B cell (primary cell): ENCODE measurements around the gene MBP. TPM values are rescaled to one million over a fixed set of nuclear protein-coding genes. Genes with fewer than 3 reads are reported as not detected.

ENCODE experiments used
- ATAC-seq: fragments of 200-7000 bp; cut with Tn5 transposase; one replicate; pipeline ENCODE4 v1.10.0; 2021; ENCODE audit warnings: low read depth, mild to moderate bottlenecking, moderate number of reproducible peaks, moderate library complexity
- CTCF ChIA-PET: fragments of 350-600 bp; sonication (Branson Sonifier 250); formaldehyde crosslinking; loops from one replicate; lab custom pipeline; 2021; ENCODE audit warnings: antibody characterized with exemption, inconsistent platforms; lab: Charles Lee
- POLR2A ChIA-PET: fragments of 350-600 bp; sonication (Branson Sonifier 250); formaldehyde crosslinking; loops from one replicate; lab custom pipeline; 2021; ENCODE audit warnings: antibody characterized with exemption; lab: Charles Lee
- DNase-seq: peaks from one replicate; pipeline ENCODE4 v3.0.0; 2013
- H2AFZ ChIP-seq: 2 replicates; pipeline ENCODE4 v1.6.1; 2012; ENCODE audit warnings: mild to moderate bottlenecking, low read depth, low read length; ENCODE audit not compliant: insufficient read depth, poor library complexity, severe bottlenecking
- H3K27ac ChIP-seq, 2 donors: 1 replicate in 1 of 2; 2 replicates in 1 of 2; pipeline ENCODE4 v1.5.1; 2012 to 2013; ENCODE audit warnings: low read length in 2 of 2, mild to moderate bottlenecking in 2 of 2, moderate library complexity in 1 of 2
- H3K27me3 ChIP-seq, 4 experiments: fragments of 200-600 bp in 1 of 4; sonication (generic) in 1 of 4; replicated peaks in 1 of 4; 1 replicate in 2 of 4; 2 replicates in 2 of 4; pipeline versions ENCODE4 v1.6.1 to v1.7.0; 2013 to 2016; ENCODE audit warnings: low read length in 3 of 4, mild to moderate bottlenecking in 2 of 4, mixed read lengths in 1 of 4, moderate library complexity in 1 of 4; ENCODE audit not compliant: insufficient read depth in 4 of 4, control insufficient read depth in 3 of 4; ENCODE audit errors: control extremely low read depth in 1 of 4
- H3K36me3 ChIP-seq, 2 experiments: replicated peaks in 1 of 2; 1 replicate in 1 of 2; 2 replicates in 1 of 2; pipeline versions ENCODE4 v1.6.1 to v1.7.1; 2013; ENCODE audit warnings: low read length in 1 of 2; ENCODE audit not compliant: insufficient read depth in 2 of 2, control insufficient read depth in 1 of 2; ENCODE audit errors: control extremely low read depth in 1 of 2, extremely low read depth in 1 of 2
- H3K4me1 ChIP-seq, 2 donors: fragments of 200-600 bp in 1 of 2; sonication (generic) in 1 of 2; 1 replicate in 1 of 2; 2 replicates in 1 of 2; pipeline versions ENCODE4 v1.5.1 to v1.6.1; 2013 to 2017; ENCODE audit warnings: low read length in 2 of 2; ENCODE audit not compliant: control insufficient read depth in 2 of 2, insufficient read depth in 2 of 2
- H3K4me2 ChIP-seq: replicated peaks from 2 replicates; pipeline ENCODE3; 2012; ENCODE audit warnings: mild to moderate bottlenecking, low read depth, low read length; ENCODE audit not compliant: poor library complexity, severe bottlenecking
- H3K4me3 ChIP-seq, 5 experiments: fragments of 200-600 bp in 1 of 5; sonication (generic) in 1 of 5; 1 replicate in 3 of 5; 2 replicates in 2 of 5; pipeline versions ENCODE4 v1.5.1 to v1.7.0; 2011 to 2016; ENCODE audit warnings: low read length in 4 of 5, mild to moderate bottlenecking in 4 of 5, low read depth in 2 of 5, control low read depth in 1 of 5, moderate library complexity in 1 of 5; ENCODE audit not compliant: insufficient read depth in 1 of 5; ENCODE audit errors: control extremely low read depth in 1 of 5, extremely low read depth in 1 of 5
- H3K79me2 ChIP-seq: fragments of 200-600 bp; sonication (generic); one replicate; pipeline ENCODE4 v1.6.0; 2016; ENCODE audit warnings: low read length; ENCODE audit not compliant: control insufficient read depth, insufficient read depth
- H3K9ac ChIP-seq: fragments of 200-600 bp; sonication (generic); 2 replicates; pipeline ENCODE4 v1.6.1; 2017; ENCODE audit warnings: mild to moderate bottlenecking, low read length, moderate library complexity
- H3K9me3 ChIP-seq, 3 donors: one replicate each; pipeline versions ENCODE4 v1.6.1 to v1.7.1; 2013; ENCODE audit warnings: low read length in 2 of 3; ENCODE audit not compliant: control insufficient read depth in 2 of 3, insufficient read depth in 1 of 3; ENCODE audit errors: control extremely low read depth in 1 of 3
- H4K20me1 ChIP-seq: 2 replicates; pipeline ENCODE4 v1.6.0; 2012; ENCODE audit warnings: mild to moderate bottlenecking, low read length; ENCODE audit not compliant: insufficient read depth, control insufficient read depth, poor library complexity, severe bottlenecking
- H3K27ac Mint-ChIP-seq: one replicate; pipeline ENCODE4 v1.8.0; 2021; ENCODE audit warnings: mixed read lengths
- H3K27me3 Mint-ChIP-seq: one replicate; pipeline ENCODE4 v1.8.0; 2021; ENCODE audit warnings: mixed read lengths
- H3K4me1 Mint-ChIP-seq: one replicate; pipeline ENCODE4 v1.8.0; 2021; ENCODE audit warnings: mixed read lengths
- H3K4me3 Mint-ChIP-seq: one replicate; pipeline ENCODE4 v1.8.0; 2021; ENCODE audit warnings: mixed read lengths
- H3K9me3 Mint-ChIP-seq: one replicate; pipeline ENCODE4 v1.8.0; 2022; ENCODE audit warnings: mixed read lengths; ENCODE audit not compliant: insufficient read depth
- EZH2 ChIP-seq: IDR thresholded peaks from 2 replicates; pipeline ENCODE4 v1.6.1; 2012; ENCODE audit warnings: borderline replicate concordance, low read depth, mild to moderate bottlenecking, moderate library complexity, low read length; ENCODE audit not compliant: insufficient read depth, poor library complexity, severe bottlenecking
- WGBS: methylation state at CpG from one replicate; pipeline ENCODE4 v1.1.5; 2013; ENCODE audit warnings: missing lambda C conversion rate; ENCODE audit not compliant: insufficient coverage; 5-methylcytosine and 5-hydroxymethylcytosine counted together
- intact Hi-C: fragments of 100-400 bp; cut with micrococcal nuclease; formaldehyde crosslinking; loops from one replicate; pipeline ENCODE4 v1.10.0; 2022
- polyA plus RNA-seq: library from polyadenylated mRNA; depleted of rRNA; stranded (reverse); fragments of >200 nt; gene quantifications from 2 replicates; pipeline ENCODE4 v1.2.3, GENCODE V29; 2012
- total RNA-seq, 2 donors: library from RNA; stranded (reverse); fragments of 120-200 nt in 1 of 2; gene quantifications; 1 replicate in 1 of 2; 2 replicates in 1 of 2; pipeline versions ENCODE4 v1.2.3 to v1.2.4, GENCODE V29; 2013 to 2022
- TF ChIP-seq, protein P1 (sequence below): fragments of 200-600 bp; IDR thresholded peaks from one replicate; pipeline ENCODE4 v1.8.0; 2022; ENCODE audit warnings: antibody characterized with exemption, mild to moderate bottlenecking

Gene MBP
- total and polyA plus RNA-seq, 2 donors (not counting 1 experiment from before 2014, with no cell fraction given) = 30.1 to 192 TPM

DNA sequence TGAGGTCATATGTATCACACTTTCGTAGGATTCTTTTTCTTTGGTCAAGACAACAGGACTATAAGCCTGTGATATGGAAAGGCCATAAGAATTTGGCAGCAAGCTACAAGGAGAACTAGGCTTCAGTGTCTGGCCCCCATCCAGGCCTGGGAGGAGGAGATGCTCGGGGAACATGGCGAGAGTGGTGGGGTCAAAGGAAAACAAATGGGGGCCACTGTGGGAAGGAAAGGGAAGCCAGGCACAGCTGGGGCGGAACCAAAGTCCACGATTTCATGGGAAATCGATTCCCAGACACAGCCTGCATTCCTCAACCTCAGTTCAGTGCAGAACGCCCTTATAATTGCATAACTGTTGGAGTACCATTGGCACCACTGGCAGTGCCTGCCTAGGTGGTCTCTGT lies 58.2 kb downstream of the MBP start:
- DNase-seq (no peak), ATAC-seq (no peak)
- H3K4me3 Mint-ChIP-seq = no peak overlapping the region
- Histone ChIP-seq H3K36me3 (peaks cover 4 to 44% of the 10 kb centered on the region in 2 experiments), H3K4me1 (peaks cover 3 to 24% of the 10 kb centered on the region in 2 donors), H3K4me3 (no peak overlapping the region), H3K27ac (no peak overlapping the region), H3K4me2 (no peak overlapping the region), H4K20me1 (peaks cover 22% of the 10 kb centered on the region), H3K79me2 (peaks cover 99% of the 10 kb centered on the region), H3K9ac (no peak overlapping the region), H3K9me3 (no peaks in the 10 kb centered on the region), H3K27me3 (no peaks in the 10 kb centered on the region), H2AFZ (no peak overlapping the region)
- ChIA-PET POLR2A (no interaction called here), CTCF (interaction anchor here (0.9 to 1.6 kb wide), 3 partner anchors 8 to 74 kb away, joined by 3 to 5 read pairs (median 3); no protein-coding TSS in a partner anchor)
- intact Hi-C loops = no loop called here
- H3K4me1 Mint-ChIP-seq = peaks cover 73% of the 10 kb centered on the region
- 92% methylated on average over 7 of the region's 7 CpGs for WGBS
- H3K9me3 Mint-ChIP-seq = no peaks in the 10 kb centered on the region
- no peaks in the 10 kb centered on the region for H3K27me3 Mint-ChIP-seq
- no peak for TF ChIP-seq EZH2
- TF ChIP-seq, protein P1, sequence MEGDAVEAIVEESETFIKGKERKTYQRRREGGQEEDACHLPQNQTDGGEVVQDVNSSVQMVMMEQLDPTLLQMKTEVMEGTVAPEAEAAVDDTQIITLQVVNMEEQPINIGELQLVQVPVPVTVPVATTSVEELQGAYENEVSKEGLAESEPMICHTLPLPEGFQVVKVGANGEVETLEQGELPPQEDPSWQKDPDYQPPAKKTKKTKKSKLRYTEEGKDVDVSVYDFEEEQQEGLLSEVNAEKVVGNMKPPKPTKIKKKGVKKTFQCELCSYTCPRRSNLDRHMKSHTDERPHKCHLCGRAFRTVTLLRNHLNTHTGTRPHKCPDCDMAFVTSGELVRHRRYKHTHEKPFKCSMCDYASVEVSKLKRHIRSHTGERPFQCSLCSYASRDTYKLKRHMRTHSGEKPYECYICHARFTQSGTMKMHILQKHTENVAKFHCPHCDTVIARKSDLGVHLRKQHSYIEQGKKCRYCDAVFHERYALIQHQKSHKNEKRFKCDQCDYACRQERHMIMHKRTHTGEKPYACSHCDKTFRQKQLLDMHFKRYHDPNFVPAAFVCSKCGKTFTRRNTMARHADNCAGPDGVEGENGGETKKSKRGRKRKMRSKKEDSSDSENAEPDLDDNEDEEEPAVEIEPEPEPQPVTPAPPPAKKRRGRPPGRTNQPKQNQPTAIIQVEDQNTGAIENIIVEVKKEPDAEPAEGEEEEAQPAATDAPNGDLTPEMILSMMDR = no peak
- no peak overlapping the region for H3K27ac Mint-ChIP-seq

DNA sequence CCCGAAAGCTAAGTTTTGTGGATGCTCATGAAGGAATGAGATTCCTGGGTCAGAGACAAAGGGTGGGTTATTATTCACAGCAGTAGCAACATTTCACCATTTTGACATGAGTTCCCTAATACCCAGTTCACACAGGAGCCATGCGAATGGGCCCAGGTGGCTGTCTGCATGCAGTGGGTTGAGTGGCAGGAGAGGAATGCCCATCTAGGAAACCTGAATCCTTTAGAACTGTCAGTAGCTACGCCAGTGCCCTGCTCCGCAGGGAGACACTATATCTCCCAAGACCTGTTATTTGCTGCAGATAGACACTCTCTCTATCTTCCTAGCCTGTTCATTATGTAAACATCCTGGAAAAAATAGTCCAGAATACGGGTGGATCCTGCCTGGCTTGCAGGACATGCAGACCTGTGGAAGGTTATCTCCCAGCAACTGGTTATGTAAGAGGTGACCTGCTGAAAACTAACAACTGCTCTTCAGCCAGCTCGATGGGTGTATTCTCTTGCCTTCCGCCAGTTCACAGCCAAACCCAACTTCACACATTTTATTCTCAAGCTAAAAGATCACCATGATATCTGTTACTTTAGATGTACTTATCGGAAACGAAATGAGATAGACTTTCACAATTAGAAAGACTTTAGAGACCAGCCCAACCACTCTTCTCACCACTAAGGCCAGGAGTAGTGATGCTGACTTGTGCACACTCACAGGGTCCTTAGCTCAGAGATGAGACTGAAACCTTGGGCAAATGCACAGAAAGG lies 59.1 kb downstream of the MBP start:
- Histone ChIP-seq H3K27me3 (no peaks in the 10 kb centered on the region), H3K4me2 (no peak overlapping the region), H3K9me3 (no peaks in the 10 kb centered on the region), H3K4me3 (no peak overlapping the region), H3K4me1 (peaks cover 12 to 25% of the 10 kb centered on the region in 2 donors), H2AFZ (no peak overlapping the region), H4K20me1 (peaks cover 21% of the 10 kb centered on the region), H3K9ac (no peak overlapping the region), H3K27ac (no peak overlapping the region), H3K79me2 (peaks cover 97% of the 10 kb centered on the region), H3K36me3 (peaks cover 4 to 44% of the 10 kb centered on the region in 2 experiments)
- H3K9me3 Mint-ChIP-seq = no peaks in the 10 kb centered on the region
- no peak for TF ChIP-seq EZH2
- H3K4me1 Mint-ChIP-seq = peaks cover 76% of the 10 kb centered on the region
- ChIA-PET POLR2A (no interaction called here), CTCF (interaction anchor here (1.0 to 8.2 kb wide), 4 partner anchors 9 to 137 kb away, joined by 3 to 91 read pairs (median 8); no protein-coding TSS in a partner anchor)
- intact Hi-C loops = no loop called here
- peak overlapping the region; percentile 10 for H3K27ac Mint-ChIP-seq
- ATAC-seq (no peak), DNase-seq (no peak)
- WGBS = 95% methylated on average over 7 of the region's 9 CpGs
- no peaks in the 10 kb centered on the region for H3K27me3 Mint-ChIP-seq
- H3K4me3 Mint-ChIP-seq = no peak overlapping the region
